GM18951 (cell line): Measurements from ENCODE around the gene PPIL4.

Experiments used
- POLR2A ChIP-seq: IDR thresholded peaks from 4 replicates; pipeline ENCODE4 v1.6.1; 2011; ENCODE audit warnings: mild to moderate bottlenecking; ENCODE audit not compliant: insufficient read length, insufficient read depth; ENCODE audit errors: extremely low read depth
- in situ Hi-C: fragments of 300-500 bp; cut with MboI; formaldehyde crosslinking; loops from one replicate; pipeline ENCODE4 v1.12.0; 2022; ENCODE audit warnings: low sequenced_read_pairs, mixed read lengths, inconsistent platforms; ENCODE audit not compliant: unreplicated experiment

Gene PPIL4, protein sequence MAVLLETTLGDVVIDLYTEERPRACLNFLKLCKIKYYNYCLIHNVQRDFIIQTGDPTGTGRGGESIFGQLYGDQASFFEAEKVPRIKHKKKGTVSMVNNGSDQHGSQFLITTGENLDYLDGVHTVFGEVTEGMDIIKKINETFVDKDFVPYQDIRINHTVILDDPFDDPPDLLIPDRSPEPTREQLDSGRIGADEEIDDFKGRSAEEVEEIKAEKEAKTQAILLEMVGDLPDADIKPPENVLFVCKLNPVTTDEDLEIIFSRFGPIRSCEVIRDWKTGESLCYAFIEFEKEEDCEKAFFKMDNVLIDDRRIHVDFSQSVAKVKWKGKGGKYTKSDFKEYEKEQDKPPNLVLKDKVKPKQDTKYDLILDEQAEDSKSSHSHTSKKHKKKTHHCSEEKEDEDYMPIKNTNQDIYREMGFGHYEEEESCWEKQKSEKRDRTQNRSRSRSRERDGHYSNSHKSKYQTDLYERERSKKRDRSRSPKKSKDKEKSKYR

DNA sequence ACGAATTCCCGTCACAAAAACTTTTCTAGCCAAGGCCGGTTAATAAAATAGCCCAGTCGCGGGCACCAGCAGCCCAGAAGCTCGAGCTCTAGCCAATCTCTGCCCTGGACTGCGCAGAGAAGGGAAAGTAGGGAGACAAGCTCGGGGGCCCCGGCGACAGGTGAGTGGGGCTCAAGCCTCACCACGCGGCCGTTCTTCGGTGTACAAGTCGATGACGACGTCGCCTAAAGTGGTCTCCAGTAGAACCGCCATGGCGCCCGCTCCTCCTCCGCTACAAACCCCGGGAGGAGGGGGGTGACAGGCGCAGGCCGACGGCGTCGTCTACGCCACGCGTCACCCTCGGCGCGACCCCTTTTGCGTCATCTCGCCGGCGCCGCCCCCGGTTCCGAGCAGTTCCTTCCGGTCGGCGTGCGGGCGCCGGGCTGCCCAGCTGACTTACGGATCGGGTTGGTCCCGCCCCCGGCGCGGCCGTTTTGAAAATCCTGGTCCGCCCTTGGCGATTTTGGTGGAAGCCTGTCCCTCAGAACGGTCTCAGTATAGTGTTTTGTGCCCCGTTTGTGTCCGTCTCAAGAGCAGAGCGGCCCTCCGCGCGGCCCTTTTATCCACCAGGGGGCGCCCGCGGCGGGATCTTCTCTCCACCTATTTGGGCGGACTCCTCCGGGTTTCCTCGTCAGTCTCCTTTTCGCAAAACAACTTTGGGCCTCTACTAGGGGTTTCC lies at the start of gene PPIL4:
Gene PPIL4, minus strand, starts transcription at position 290 of the 718 bp plus-strand sequence. Its CDS starts 38 bp downstream, at position 252.
- TF ChIP-seq POLR2A, result peak; percentile 85
- in situ Hi-C loops, result no loop called here

DNA sequence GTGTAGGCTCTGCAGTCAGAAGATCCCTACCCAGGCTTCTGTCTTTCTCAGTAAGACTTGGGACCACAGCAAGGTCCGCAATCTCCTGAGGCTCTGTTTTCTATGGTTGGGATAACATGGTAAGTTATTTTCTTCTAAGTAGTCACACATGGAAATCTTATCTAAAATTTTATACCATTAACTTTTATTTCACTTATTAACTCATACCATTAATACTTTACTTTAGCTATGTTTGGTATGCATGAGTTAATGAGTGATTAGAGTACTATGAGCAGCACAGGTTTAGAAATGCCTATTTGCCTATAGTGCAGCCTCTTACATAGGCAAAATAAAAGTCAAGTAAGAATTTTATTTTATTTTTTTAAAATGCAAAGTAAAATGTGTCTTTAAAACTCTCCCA lies 47.6 kb upstream of the PPIL4 start:
- TF ChIP-seq POLR2A, result no peak
- in situ Hi-C loops, result no loop called here

DNA sequence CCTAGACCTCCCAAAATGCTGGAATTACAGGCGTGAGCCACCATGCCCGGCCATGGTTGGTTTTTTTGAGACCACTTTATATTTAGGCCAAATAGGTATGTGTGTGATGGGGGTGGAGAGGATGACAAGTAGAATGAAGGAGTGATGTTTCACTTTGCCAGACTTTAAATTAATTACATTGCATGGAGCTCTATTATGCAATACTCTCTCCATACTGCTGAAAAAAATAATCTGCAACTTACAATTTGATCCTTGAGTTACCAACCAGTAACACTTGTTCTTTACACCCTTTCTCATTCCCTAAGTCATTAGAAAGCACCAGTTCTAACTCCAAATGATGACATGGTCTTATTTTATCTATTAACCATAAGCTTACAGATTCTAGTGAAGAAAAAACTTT lies 47.1 kb upstream of the PPIL4 start:
- in situ Hi-C loops, result no loop called here
- TF ChIP-seq POLR2A, result no peak

DNA sequence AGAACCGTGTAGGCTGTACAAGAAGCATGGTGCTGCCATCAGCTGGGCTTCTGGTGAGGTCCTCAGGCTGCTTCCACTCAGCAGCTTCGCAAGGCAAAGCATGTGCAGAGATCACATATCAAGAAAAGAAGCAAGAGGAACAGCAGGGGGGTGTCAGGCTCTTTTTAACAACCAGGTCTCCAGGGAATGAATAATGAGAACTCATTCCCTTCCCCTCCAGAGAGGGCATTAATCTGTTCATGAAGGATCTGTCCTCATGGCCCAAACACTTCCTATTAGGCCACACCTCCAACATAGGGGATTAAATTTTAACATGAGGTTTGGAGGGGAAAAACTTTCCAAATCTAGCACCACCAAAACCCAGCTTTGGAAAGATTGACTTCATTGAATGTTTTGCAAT lies 40.3 kb upstream of the PPIL4 start:
- TF ChIP-seq POLR2A, result no peak
- in situ Hi-C loops, result no loop called here

DNA sequence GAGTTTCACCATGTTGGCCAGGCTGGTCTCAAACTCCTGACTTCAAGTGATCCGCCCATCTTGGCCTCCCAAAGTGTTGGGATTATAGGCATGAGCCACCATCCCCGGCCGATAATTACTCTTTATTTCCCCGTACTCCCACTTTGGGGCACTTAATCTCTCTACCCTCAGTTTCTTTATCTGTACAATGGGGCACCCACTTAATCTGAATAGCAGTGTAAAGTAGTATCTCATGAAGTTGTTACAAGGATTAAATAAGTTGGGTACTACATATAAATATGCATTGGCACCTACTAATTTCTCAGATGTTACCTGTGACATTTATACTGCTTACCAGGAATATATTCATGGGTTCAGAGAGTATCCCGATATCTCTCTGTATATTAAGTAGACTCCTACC lies 35.5 kb upstream of the PPIL4 start:
- in situ Hi-C loops, result no loop called here
- no peak for TF ChIP-seq POLR2A

DNA sequence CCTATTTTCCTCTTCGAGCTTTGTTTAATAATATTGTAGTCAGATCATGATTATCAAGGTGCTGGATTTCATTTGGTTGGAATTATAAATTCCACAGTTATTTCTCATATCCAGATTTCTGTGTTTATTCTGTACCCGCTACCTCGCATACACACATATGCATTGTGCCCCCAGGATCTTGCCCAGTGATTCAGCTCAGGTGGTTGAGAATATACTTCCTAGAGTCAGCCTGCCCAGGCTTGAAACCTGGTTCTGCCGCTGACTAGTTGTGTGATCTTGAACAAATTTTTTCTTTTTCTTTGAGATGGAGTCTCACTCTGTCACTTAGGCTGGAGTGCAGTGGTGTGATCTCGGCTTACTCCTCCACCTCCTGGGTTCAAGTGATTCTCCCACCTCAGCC lies 35.0 kb upstream of the PPIL4 start:
- in situ Hi-C loops, result no loop called here
- no peak for TF ChIP-seq POLR2A

DNA sequence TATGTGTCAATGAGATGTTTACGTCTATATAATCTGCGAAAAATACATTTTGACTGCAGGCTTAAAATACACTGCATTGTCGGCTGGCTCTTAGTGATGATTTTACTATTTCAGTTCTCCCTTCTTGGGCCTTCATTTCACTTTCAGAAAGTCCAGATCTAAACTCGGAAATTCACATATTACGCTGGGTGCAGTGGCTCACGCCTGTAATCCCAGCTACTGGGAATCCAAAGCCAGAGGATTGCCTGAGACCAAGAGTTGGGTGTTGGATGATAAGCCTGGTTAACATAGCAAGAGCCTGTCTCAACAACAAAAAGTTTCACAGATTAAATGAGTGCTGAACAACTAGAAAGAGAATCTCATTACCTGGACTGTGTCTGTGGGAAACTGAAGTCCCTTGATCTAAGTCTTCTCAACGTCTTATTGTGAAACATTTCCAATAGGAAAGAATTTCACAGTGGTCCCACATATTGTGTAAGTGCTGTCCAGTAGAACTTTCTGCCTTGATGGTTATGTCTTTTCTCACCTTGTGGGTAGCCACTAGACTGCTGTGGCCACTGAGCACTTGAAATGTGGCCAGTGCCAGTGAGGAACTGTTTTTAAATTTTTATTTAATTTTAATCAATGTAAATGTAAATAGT lies 22.2 kb upstream of the PPIL4 start:
- no peak for TF ChIP-seq POLR2A
- in situ Hi-C loops, result no loop called here

DNA sequence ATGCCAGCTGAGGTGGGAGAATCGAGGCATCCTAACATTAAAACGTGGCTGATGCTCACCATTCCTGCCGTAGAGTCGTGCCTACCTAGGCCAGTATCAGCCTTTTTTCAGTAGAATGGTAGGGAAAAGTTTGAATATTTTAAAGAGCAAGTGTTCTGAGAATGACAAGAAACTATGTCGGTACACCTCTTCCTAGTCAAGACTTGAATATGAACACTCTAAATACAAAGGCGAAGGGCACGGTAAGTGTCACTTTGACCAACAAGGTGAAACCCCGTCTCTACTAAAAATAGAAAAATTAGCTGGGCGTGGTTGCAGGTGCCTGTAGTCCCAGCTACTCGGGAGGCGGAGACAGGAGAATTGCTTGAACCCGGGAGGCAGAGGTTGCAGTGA lies 21.3 kb upstream of the PPIL4 start:
- in situ Hi-C loops, result no loop called here
- TF ChIP-seq POLR2A, result no peak

DNA sequence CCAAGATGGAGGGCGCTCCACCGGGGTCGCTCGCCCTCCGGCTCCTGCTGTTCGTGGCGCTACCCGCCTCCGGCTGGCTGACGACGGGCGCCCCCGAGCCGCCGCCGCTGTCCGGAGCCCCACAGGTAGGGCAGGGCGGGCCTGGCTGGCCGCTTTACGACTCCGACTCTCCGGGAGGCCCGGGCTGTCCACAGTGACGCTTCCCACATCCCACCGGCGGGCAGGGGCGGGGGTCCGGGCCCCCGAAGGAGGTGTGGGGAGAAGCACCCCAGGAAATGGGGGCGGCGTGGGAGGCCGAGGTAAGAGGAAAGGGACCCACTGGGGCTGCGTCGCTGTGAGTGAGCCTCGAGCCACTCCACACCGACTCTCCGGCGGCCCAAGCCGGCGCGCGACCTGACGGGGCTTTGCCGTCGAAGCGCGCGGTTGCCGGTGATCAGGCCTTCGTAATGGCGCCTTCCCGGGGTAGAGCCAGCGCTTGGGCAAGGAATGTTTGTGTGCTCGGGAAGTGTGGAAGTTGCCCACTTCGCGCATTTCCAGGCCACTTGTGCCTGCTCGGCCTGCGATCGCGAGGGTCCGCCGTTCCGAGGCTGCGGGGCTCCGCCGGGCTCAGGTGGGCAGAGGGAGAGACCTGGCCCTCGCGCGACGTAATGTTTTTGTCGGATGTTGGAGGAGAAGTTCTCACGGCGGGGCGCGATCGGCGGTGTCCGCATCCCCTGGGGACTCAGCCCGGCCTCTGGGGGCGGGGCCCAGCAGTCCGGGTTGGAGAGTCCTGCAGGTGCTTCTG lies 20.8 kb upstream of the PPIL4 start:
- in situ Hi-C loops, result no loop called here
- TF ChIP-seq POLR2A, result peak; percentile 69

DNA sequence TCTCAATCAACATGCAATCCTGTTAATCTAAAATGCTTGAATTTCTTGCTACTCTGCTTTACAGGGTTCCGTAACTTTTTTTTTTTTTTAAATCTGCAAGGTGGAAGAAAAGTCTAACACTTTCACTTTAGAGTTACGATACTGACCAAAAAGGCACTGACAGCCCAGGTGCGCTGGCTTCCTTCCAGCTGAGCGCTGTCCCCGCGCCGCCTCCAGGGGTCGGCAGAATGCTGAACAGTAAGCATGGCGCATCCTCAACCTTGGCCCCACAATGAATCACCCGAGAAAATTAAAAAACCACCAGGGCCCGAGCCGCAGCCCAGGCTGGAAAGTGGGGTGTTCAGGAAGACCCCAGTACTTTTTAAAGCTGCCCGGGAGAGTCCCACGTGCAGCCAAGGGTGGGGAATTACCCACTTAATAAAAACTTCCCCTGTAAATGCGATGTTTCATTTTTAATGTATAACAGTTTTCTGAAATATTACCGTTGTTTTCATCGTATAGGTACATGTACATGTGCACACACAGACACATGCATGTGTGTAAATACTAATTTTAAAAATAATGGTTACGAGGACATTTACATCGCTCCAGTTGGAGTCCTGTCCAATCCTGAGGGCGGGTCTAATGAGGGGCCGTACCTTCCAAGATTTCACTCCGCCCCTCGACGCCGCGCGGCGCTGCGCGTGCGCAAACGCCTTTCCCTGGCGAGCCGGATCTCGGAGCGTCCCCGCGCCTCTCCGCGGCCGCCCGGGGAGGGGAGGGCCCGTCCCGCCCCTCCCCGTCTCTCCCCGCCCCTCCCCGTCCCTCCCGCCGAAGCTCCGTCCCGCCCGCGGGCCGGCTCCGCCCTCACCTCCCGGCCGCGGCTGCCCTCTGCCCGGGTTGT lies 19.9 kb upstream of the PPIL4 start, which contains the start of gene GINM1:
Gene GINM1, plus strand, starts transcription at position 849 of the 883 bp plus-strand sequence. CDS start 40 bp downstream, outside the sequence.
- in situ Hi-C loops, result no loop called here

DNA sequence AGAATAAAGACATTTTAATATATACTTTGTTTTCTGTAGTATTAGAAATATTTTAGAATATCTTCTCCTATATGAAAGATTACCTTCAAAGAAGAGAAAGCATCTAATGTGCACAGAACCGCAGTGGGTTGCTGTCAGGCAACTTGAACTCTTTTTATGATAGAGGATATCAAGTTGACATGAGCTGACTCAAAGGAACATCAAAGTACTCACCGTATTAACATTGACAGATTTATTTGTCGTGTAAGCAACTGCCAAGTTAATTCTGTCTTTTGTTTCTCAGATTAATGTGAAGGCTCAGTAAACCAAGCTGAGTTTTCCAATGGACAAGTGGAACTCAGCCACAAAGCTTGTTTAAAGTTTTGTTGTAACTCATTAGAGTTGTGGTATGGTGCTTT lies 18.1 kb upstream of the PPIL4 start:
- no peak for TF ChIP-seq POLR2A
- in situ Hi-C loops, result no loop called here

More for the DNA sequence above, 19.9 kb upstream of the PPIL4 start, which contains the start of gene GINM1:
- TF ChIP-seq POLR2A, result no peak
